GM19023 (cell line): ENCODE results near the gene WDR27.

Experiments
- ATAC-seq: cut with Tn5 transposase; IDR thresholded peaks from one replicate; pipeline ENCODE4 v1.9.1; 2021; ENCODE audit warnings: mild to moderate bottlenecking, moderate library complexity; ENCODE audit not compliant: unreplicated experiment

Gene WDR27

DNA sequence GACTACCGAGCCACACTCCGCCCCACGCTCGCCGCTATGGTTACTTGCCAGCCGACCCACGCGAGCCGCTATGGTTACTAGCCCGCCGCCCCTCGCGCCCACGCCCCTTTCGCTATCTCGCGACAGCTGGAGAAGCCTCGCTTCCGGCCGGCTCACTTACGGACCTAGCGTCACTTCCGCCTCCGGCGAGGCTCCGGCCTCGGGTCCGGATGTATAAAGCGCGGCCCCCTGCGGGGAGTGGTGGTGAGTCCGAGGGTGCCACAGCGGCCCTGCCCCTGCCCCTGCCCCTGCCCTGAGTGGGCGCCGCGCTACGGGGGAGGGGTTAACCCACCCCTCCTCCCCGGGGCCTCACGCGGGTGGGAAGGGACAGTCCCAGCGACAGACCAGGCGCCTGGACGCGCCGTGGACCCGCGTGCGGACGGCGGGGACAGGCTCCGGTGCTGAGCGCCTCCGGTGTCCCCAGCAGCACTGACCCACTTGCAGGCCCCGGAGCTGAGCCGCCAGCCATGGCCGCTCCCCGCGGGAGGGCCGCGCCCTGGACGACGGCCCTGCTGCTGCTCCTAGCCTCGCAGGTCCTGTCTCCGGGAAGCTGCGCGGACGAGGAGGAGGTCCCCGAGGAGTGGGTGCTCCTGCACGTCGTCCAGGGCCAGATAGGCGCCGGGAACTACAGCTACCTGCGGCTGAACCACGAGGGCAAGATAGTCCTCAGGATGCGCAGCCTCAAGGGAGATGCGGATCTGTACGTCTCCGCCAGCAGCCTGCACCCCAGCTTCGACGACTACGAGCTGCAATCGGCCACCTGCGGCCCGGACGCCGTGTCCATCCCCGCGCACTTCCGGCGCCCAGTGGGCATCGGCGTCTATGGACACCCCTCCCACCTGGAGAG, at the start of gene WDR27, which contains the start of gene C6orf120:
WDR27 (minus strand) TSS at position 76 of the 886 bp plus-strand sequence. CDS start 13,024 bp downstream, outside the sequence.
C6orf120 (plus strand) TSS at position 173 of the 886 bp plus-strand sequence; CDS start at position 507, 334 bp downstream.
- ATAC-seq: peak; percentile 93

- ATAC-seq: no peak
Measured at GRCh38 chr6:169746556-169746955, 44.7 kb upstream of the WDR27 start.

- ATAC-seq: no peak
Measured at GRCh38 chr6:169745405-169745804, 43.6 kb upstream of the WDR27 start.

GRCh38 chr6:169741344-169741743, 39.5 kb upstream of the WDR27 start:
- ATAC-seq: no peak

GRCh38 chr6:169738976-169739529, 37.2 kb upstream of the WDR27 start:
- no peak for ATAC-seq

GRCh38 chr6:169738204-169738975, 36.6 kb upstream of the WDR27 start:
- no peak for ATAC-seq

DNA sequence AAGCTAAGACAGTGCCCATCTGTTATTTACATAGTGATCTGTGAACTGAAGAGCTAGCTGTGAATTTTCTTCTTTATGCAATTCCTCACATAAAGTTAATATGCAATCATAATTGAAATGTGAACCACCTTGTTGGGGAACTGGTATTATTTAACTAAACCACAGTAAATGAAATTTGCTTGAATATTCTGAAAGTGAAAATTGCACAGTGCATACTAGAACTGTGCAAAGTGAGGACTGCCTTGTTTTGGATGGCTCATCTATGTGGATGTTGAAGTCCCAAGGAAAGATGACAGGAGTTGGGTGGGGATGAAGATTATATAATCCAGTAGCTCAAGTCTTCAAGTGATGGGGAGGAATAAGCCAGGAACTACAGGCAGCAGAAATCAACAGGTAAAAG, 28.1 kb upstream of the WDR27 start:
- no peak for ATAC-seq

DNA sequence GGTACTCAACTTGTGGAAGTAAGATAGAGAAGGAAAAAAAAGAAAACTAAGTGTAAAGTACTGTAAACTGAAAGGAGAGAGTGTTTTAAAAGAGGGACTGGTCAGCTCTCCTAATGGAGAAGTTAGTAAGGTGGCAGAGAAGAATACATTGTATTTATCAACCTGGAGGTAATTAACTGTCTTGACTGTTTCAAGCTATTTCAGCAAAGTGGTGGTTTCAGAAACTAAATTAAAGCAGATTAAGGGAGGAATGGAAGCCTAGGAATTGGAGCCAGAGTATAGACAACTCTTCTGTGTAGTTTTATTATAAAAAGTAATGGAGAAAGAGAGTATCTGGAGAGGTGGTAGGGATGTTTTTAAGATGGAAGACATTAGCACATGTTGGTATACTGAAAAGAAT, 25.1 kb upstream of the WDR27 start:
- ATAC-seq: no peak

DNA sequence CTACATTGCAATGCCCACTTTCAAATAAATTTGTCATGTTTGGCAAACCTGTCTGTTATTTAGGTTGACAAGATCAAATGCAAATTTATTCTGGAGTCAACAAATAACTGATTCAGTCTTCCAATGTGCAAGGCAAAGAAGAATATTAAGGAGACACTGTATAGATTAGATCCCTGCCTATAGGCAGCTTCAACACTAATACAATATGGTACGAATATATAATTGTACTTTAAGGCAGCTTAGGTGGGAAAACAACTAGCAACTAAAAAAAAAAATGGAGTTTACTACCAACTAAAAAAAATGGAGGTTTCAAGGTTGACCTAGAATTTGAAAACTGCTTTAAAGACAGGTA, 24.2 kb upstream of the WDR27 start:
- no peak for ATAC-seq

DNA sequence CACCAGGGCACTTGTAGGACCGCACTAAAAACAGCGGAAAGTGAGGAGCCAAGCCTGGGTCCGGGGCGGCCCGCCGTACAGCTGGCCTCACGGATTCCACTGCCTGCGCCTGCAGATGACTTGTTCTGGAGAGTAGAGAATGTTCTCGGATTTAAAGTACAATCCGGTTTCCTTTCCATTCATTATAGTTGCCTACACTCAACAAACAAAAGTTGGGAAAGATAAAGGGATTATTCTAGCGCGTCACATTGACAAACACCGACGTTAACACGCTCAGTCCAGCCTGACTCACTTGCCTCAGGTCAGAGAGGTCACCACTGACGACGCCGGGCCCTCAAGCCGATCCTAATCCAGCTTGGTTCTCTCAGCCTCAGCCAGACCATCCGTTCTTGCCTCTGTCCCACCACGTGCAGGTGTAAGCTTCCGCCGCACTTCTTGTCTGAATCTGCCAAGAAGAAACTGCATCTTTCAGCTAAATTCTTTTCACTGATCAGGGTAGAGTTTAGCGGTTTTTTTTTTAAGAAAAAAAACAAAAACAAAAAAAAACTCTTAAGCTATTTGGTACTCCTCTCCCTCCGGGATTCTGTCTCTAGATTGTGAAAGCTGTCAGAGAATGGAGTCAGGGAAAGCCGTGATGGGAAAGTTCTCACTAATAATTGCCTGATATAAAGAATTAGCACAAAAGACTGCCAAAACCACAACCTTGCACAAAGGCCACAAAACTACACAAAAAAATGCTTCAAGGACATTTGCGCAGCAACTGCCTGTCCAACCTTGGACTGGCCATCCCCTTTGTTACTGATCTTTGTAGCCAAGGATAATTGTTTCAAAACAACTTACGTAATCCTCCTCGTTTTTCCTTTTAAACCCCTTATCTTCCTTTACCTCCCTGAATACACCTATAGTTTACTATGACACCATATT, 23.6 kb upstream of the WDR27 start:
- ATAC-seq: peak; percentile 16

DNA sequence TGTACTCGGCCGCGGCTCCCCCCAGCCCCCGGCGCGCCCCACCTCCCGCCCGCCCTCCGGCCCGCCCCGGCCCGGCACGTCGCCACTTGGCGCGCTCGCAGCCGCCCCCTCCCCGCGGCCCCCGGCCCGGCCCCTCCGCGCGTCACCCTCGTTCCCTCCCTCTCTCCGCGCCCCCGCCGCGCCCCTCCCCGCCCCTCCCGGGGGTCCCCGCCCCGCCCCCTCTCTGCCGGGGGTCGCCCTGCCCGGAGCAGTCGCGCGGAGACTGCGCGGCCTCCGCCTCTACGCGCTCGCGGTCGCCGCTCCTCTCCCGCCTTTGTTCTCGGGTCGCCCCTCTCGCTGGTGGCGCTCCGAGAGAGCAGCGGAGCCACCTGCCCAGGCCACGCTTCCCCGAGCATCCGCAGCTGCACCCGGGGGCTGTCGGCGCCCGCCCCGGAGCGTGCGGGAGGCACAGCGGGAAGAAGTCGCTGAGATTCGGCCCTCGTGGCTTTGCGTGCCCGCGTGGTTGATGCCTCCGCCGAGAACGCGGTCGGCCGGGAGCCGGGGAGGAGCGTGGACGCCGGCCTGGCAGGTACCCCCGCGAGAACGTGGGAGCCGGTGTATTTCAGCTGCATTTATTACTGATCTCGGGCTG, 22.8 kb upstream of the WDR27 start, which contains the start of gene PHF10:
PHF10 (minus strand) TSS at position 7 of the 631 bp plus-strand sequence. CDS start 569 bp downstream, outside the sequence.
- ATAC-seq: peak; percentile 62

GRCh38 chr6:169723991-169724493, 22.2 kb upstream of the WDR27 start:
- peak; percentile 48 for ATAC-seq

- peak; percentile 25 for ATAC-seq
Measured at GRCh38 chr6:169723200-169723909, 21.5 kb upstream of the WDR27 start.

DNA sequence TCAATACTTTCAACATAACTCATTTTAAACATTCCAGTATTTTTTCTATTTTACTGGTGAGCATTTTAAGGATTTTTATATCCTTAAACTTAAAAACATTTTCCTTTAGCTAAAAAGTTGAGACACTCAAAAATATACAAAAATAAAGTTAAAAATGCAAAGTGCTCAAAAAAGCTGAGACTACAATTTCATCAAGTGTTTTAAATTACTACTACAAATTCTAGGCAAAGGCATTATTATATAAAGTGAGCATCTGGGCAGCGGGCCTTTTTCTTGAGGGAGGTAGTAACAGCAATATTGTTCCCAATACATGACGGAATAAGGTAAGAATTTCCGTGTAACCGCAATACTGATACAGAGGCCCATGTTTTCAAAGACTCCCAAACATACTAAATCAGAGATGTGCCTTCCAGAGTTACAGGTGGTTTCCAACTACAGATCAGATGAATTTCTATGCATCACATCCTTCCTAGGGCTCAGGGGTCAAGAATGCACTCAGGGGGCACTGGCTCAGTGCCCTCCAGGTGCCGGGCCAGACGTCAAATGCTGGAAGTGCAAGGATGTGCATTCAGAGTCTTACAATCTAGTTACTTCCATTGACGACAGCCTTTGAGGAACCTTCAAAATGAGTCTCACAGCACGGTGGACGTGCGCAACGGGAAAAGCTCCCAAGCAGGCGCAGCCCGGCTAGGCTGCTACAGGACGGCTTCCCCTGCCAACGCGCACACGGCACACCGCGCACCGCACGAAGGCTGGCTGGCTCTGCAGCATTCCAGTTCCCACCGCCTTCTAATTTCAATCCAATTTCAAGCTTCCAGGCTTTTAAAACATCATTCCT, 20.8 kb upstream of the WDR27 start:
- ATAC-seq: peak; percentile 15

- ATAC-seq: no peak
Measured at GRCh38 chr6:169720207-169720855, 18.5 kb upstream of the WDR27 start.

GRCh38 chr6:169719117-169719516, 17.3 kb upstream of the WDR27 start:
- ATAC-seq: no peak

DNA sequence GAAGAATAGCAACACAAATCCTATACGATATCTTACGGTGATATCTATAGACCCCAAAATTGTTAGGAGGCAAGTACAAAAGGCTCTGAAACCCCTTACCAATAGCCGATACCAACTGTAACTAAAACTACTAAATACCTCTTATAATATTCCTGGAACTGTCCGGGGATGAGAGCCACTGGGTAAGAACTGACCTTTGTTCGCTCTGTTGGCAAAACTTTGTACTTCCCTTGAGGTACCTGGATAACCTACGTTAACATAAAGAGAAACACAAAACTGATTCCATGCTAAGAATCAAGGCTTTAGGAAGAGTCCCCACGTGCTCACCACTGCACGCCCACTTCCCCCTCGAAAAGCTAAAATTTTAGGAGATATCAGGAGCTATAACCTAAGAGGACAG, 12.8 kb upstream of the WDR27 start:
- ATAC-seq: no peak

- no peak for ATAC-seq
Measured at GRCh38 chr6:169714178-169714577, 12.3 kb upstream of the WDR27 start.
